WTC11 (cell line): ENCODE measurements around the gene GOSR2. TPM values are rescaled to one million over a fixed set of nuclear protein-coding genes. Genes with fewer than 3 reads are reported as not detected.
"Not testable (repeated sequence)": the region's sequence is repeated elsewhere in the genome, so short reads cannot be mapped to it uniquely, and the experiment has no call there.

ENCODE experiments used
- ATAC-seq: fragments of 200-7000 bp; cut with Tn5 transposase; 2 replicates; pipeline ENCODE4 v1.10.0; 2021; ENCODE audit warnings: mild to moderate bottlenecking, moderate library complexity
- CTCF ChIA-PET: fragments of 300-600 bp; sonication (Branson Sonifier 250); formaldehyde crosslinking; loops from one replicate; lab custom pipeline; 2021; ENCODE audit warnings: antibody characterized with exemption; lab: Charles Lee
- POLR2A ChIA-PET: fragments of 350-600 bp; sonication (Branson Sonifier 250); formaldehyde crosslinking; loops from one replicate; lab custom pipeline; 2021; ENCODE audit warnings: antibody characterized with exemption; lab: Charles Lee
- DNase-seq: peaks from one replicate; pipeline ENCODE4 v3.0.0; 2021; ENCODE audit warnings: low spot score
- H3K27ac Mint-ChIP-seq: 2 replicates; pipeline ENCODE4 v1.8.0; 2021; ENCODE audit warnings: mixed read lengths
- H3K27me3 Mint-ChIP-seq: 2 replicates; pipeline ENCODE4 v1.8.0; 2021; ENCODE audit warnings: low read depth, mild to moderate bottlenecking, moderate library complexity, mixed read lengths
- H3K36me3 Mint-ChIP-seq: 2 replicates; pipeline ENCODE4 v1.8.0; 2021; ENCODE audit warnings: mixed read lengths
- H3K4me1 Mint-ChIP-seq: 2 replicates; pipeline ENCODE4 v1.8.0; 2022; ENCODE audit warnings: mixed read lengths
- H3K4me3 Mint-ChIP-seq: 2 replicates; pipeline ENCODE4 v1.8.0; 2021; ENCODE audit warnings: mild to moderate bottlenecking, moderate library complexity, mixed read lengths
- H3K9me3 Mint-ChIP-seq: 2 replicates; pipeline ENCODE4 v1.8.0; 2021; ENCODE audit warnings: mixed read lengths
- ATF1 ChIP-seq: sonication (generic); formaldehyde crosslinking; IDR thresholded peaks from 2 replicates; pipeline ENCODE4 v1.8.1; 2023; ENCODE audit warnings: mild to moderate bottlenecking, moderate library complexity, missing genetic modification reagents
- ATF3 ChIP-seq: sonication (generic); formaldehyde crosslinking; conservative IDR thresholded peaks from 2 replicates; pipeline ENCODE4 v1.8.1; 2022; ENCODE audit warnings: mild to moderate bottlenecking, missing genetic modification reagents
- CBFB ChIP-seq: sonication (generic); formaldehyde crosslinking; IDR thresholded peaks from 2 replicates; pipeline ENCODE4 v1.8.1; 2022; ENCODE audit warnings: mild to moderate bottlenecking, low read depth, missing genetic modification reagents
- CREM ChIP-seq: sonication (generic); formaldehyde crosslinking; IDR thresholded peaks from 2 replicates; pipeline ENCODE4 v1.8.1; 2022; ENCODE audit warnings: mild to moderate bottlenecking, missing genetic modification reagents, moderate library complexity
- EMX1 ChIP-seq: fragments of 250-450 bp; sonication (Bioruptor Pico); IDR thresholded peaks from 2 replicates; pipeline ENCODE4 v1.8.0; 2021; ENCODE audit warnings: mild to moderate bottlenecking
- ERG ChIP-seq: fragments of 250-450 bp; sonication (Bioruptor Pico); IDR thresholded peaks from 2 replicates; pipeline ENCODE4 v1.8.0; 2021; ENCODE audit warnings: mild to moderate bottlenecking
- FOXJ3 ChIP-seq: sonication (generic); formaldehyde crosslinking; IDR thresholded peaks from 2 replicates; pipeline ENCODE4 v1.9.0; 2021; ENCODE audit warnings: missing genetic modification reagents, mild to moderate bottlenecking, borderline replicate concordance
- JUN ChIP-seq: sonication (generic); formaldehyde crosslinking; IDR thresholded peaks from 2 replicates; pipeline ENCODE4 v1.8.0; 2023; ENCODE audit warnings: mild to moderate bottlenecking, missing genetic modification reagents
- NR1H2 ChIP-seq: sonication (generic); formaldehyde crosslinking; IDR thresholded peaks from 2 replicates; pipeline ENCODE4 v1.9.0; 2021; ENCODE audit warnings: mild to moderate bottlenecking, moderate library complexity, missing genetic modification reagents
- SMAD4 ChIP-seq: sonication (generic); formaldehyde crosslinking; IDR thresholded peaks from 2 replicates; pipeline ENCODE4 v1.8.0; 2022; ENCODE audit warnings: mild to moderate bottlenecking, missing genetic modification reagents
- SOX15 ChIP-seq: fragments of 250-450 bp; sonication (Bioruptor Pico); IDR thresholded peaks from 2 replicates; pipeline ENCODE4 v1.9.0; 2021; ENCODE audit warnings: mild to moderate bottlenecking
- STAT6 ChIP-seq: sonication (generic); formaldehyde crosslinking; conservative IDR thresholded peaks from 2 replicates; pipeline ENCODE4 v1.8.1; 2023; ENCODE audit warnings: mild to moderate bottlenecking, low read depth, missing genetic modification reagents, moderate library complexity
- TEAD1 ChIP-seq: sonication (generic); formaldehyde crosslinking; IDR thresholded peaks from 2 replicates; pipeline ENCODE4 v1.8.0; 2022; ENCODE audit warnings: mild to moderate bottlenecking, missing genetic modification reagents
- TP53 ChIP-seq: sonication (generic); formaldehyde crosslinking; IDR thresholded peaks from 2 replicates; pipeline ENCODE4 v1.8.1; 2023; ENCODE audit warnings: mild to moderate bottlenecking, missing genetic modification reagents
- USF2 ChIP-seq: sonication (generic); formaldehyde crosslinking; IDR thresholded peaks from 2 replicates; pipeline ENCODE4 v1.8.1; 2023; ENCODE audit warnings: mild to moderate bottlenecking, missing genetic modification reagents, moderate library complexity
- ZNF232 ChIP-seq: sonication (generic); formaldehyde crosslinking; IDR thresholded peaks from 2 replicates; pipeline ENCODE4 v1.8.0; 2022; ENCODE audit warnings: mild to moderate bottlenecking, missing genetic modification reagents
- ZNF512 ChIP-seq: sonication (generic); formaldehyde crosslinking; IDR thresholded peaks from 2 replicates; pipeline ENCODE4 v1.8.1; 2022; ENCODE audit warnings: missing genetic modification reagents, borderline replicate concordance
- ZNF671 ChIP-seq: fragments of 250-450 bp; sonication (Bioruptor Pico); IDR thresholded peaks from 2 replicates; pipeline ENCODE4 v1.8.0; 2021; ENCODE audit warnings: mild to moderate bottlenecking
- ZSCAN18 ChIP-seq: fragments of 250-450 bp; sonication (Bioruptor Pico); IDR thresholded peaks from 2 replicates; pipeline ENCODE4 v2.1.2; 2022; ENCODE audit warnings: mild to moderate bottlenecking, moderate library complexity
- total RNA-seq: library from RNA; stranded (reverse); gene quantifications from 3 replicates; pipeline ENCODE4 v1.2.3, GENCODE V29; 2021

Gene GOSR2
- total RNA-seq, 1 experiment from 2014 or later: 45.8 TPM

GRCh38 chr17:46951706-46952105, 28.7 kb downstream of the GOSR2 start:
- CTCF ChIA-PET: interaction anchor here (2.0 kb wide), 1 partner anchor 9 kb away, joined by 12 read pairs; no protein-coding TSS in a partner anchor

GRCh38 chr17:46952115-46952514, 29.2 kb downstream of the GOSR2 start:
- ATAC-seq (no peak), DNase-seq (no peak)
- Mint-ChIP-seq H3K27me3 (peaks cover 9% of the 10 kb centered on the region; the same call in 1 of the 2 replicates), H3K9me3 (no peaks in the 10 kb centered on the region), H3K4me1 (no peaks in the 10 kb centered on the region), H3K27ac (no peak overlapping the region), H3K36me3 (peaks cover 16% of the 10 kb centered on the region), H3K4me3 (no peak overlapping the region)
- ChIA-PET CTCF (interaction anchor here (2.0 kb wide), 1 partner anchor 9 kb away, joined by 12 read pairs; no protein-coding TSS in a partner anchor), POLR2A (no interaction called here)
- TF ChIP-seq ATF1 (CRISPR knock-in tag) (no peak), CBFB (CRISPR knock-in tag) (no peak), STAT6 (CRISPR knock-in tag) (no peak), JUN (CRISPR knock-in tag) (no peak), TP53 (CRISPR knock-in tag) (no peak), SMAD4 (CRISPR knock-in tag) (no peak)

More at GRCh38 chr17:46951706-46952105, 28.7 kb downstream of the GOSR2 start:
- Mint-ChIP-seq H3K4me1 (no peaks in the 10 kb centered on the region), H3K9me3 (no peaks in the 10 kb centered on the region), H3K27me3 (peaks cover 9% of the 10 kb centered on the region; the same call in 1 of the 2 replicates), H3K36me3 (peaks cover 16% of the 10 kb centered on the region), H3K4me3 (no peak overlapping the region), H3K27ac (no peak overlapping the region)
- ATAC-seq (no peak), DNase-seq (no peak)
- POLR2A ChIA-PET: no interaction called here
- no peak for TF ChIP-seq FOXJ3 (CRISPR knock-in tag)
- TF ChIP-seq NR1H2 (CRISPR knock-in tag): no peak
- TF ChIP-seq ZNF512 (CRISPR knock-in tag): no peak
- no peak for TF ChIP-seq TEAD1
- no peak for TF ChIP-seq SOX15 (CRISPR knock-in tag)
- TF ChIP-seq ZNF671: no peak

- POLR2A ChIA-PET, H3K4me3 Mint-ChIP-seq, H3K27ac Mint-ChIP-seq, H3K4me1 Mint-ChIP-seq, CTCF ChIA-PET, DNase-seq, H3K27me3 Mint-ChIP-seq, ATAC-seq, H3K9me3 Mint-ChIP-seq: not testable (repeated sequence)
- peaks cover 16% of the 10 kb centered on the region for H3K36me3 Mint-ChIP-seq
Observed at GRCh38 chr17:46953191-46953590, 30.2 kb downstream of the GOSR2 start.

- POLR2A ChIA-PET: no interaction called here
- peaks cover 18% of the 10 kb centered on the region for H3K9me3 Mint-ChIP-seq
- H3K27me3 Mint-ChIP-seq: peaks cover 23% of the 10 kb centered on the region
- peaks cover 14% of the 10 kb centered on the region for H3K36me3 Mint-ChIP-seq
- ATAC-seq: no peak
- H3K27ac Mint-ChIP-seq: no peak overlapping the region
- H3K4me1 Mint-ChIP-seq: no peaks in the 10 kb centered on the region
- CTCF ChIA-PET: interaction anchor here (0.6 to 1.9 kb wide), 2 partner anchors 15 to 45 kb away, joined by 4 to 8 read pairs; no protein-coding TSS in a partner anchor
- DNase-seq: no peak
- no peak overlapping the region for H3K4me3 Mint-ChIP-seq
- TF ChIP-seq ZNF512 (CRISPR knock-in tag): no peak
- TF ChIP-seq ZNF232 (CRISPR knock-in tag): no peak
- TF ChIP-seq ZSCAN18 (CRISPR knock-in tag): no peak
- TF ChIP-seq ATF3 (CRISPR knock-in tag): no peak
- no peak for TF ChIP-seq CREM (CRISPR knock-in tag)
- no peak for TF ChIP-seq ZNF671
- TF ChIP-seq EMX1 (CRISPR knock-in tag): no peak
- TF ChIP-seq JUN (CRISPR knock-in tag): no peak
- TF ChIP-seq USF2 (CRISPR knock-in tag): no peak
- TF ChIP-seq ERG (CRISPR knock-in tag): no peak
Observed at GRCh38 chr17:46958041-46958591, 35.2 kb downstream of the GOSR2 start.
